OCI-LY7 (cell line): ENCODE measurements around the gene OLA1. TPM values are rescaled to one million over a fixed set of nuclear protein-coding genes. Genes with fewer than 3 reads are reported as not detected.

Experiments
- BruUV-seq: library from RNA; stranded (reverse); fragments of 400-500 nt; replicated peaks from 2 replicates; lab custom pipeline; 2021; lab: Mats Ljungman, UMichigan
- CTCF ChIA-PET: fragments of 300-600 bp; sonication (Branson Sonifier 250); formaldehyde crosslinking; loops from one replicate; lab custom pipeline; 2022; ENCODE audit warnings: antibody characterized with exemption; ENCODE audit not compliant: unreplicated experiment; lab: Charles Lee
- POLR2A ChIA-PET: fragments of 300-600 bp; sonication (Branson Sonifier 250); formaldehyde crosslinking; loops from one replicate; lab custom pipeline; 2022; ENCODE audit warnings: antibody characterized with exemption; lab: Charles Lee
- DNase-seq: peaks from one replicate; pipeline ENCODE4 v3.0.0-alpha.2; 2015; ENCODE audit warnings: low spot score
- H2AFZ ChIP-seq: fragments of 200-600 bp; sonication (generic), shearing (Covaris generic); 2 replicates; pipeline ENCODE4 v1.6.1; 2014; ENCODE audit warnings: mild to moderate bottlenecking, antibody characterized with exemption, low read length, moderate library complexity
- H3K27ac ChIP-seq: fragments of 200-600 bp; sonication (generic); 2 replicates; pipeline ENCODE4 v1.5.1; 2014; ENCODE audit warnings: mixed run types, low read depth, mild to moderate bottlenecking, moderate library complexity, low read length, inconsistent platforms; ENCODE audit not compliant: poor library complexity, severe bottlenecking
- H3K36me3 ChIP-seq: fragments of 200-600 bp; sonication (generic); 2 replicates; pipeline ENCODE4 v1.6.1; 2014; ENCODE audit warnings: mild to moderate bottlenecking, antibody characterized with exemption, low read length, moderate library complexity, mixed read lengths; ENCODE audit not compliant: insufficient read depth
- H3K4me1 ChIP-seq: fragments of 200-600 bp; sonication (generic); 2 replicates; pipeline ENCODE4 v1.5.1; 2014; ENCODE audit warnings: mild to moderate bottlenecking, low read length; ENCODE audit not compliant: insufficient read depth, poor library complexity, severe bottlenecking
- H3K4me2 ChIP-seq: fragments of 200-600 bp; sonication (generic); 2 replicates; pipeline ENCODE4 v1.6.1; 2014; ENCODE audit warnings: mild to moderate bottlenecking, low read length
- H3K4me3 ChIP-seq: fragments of 200-600 bp; sonication (generic); 2 replicates; pipeline ENCODE4 v1.5.1; 2014; ENCODE audit warnings: mild to moderate bottlenecking, low read depth, low read length; ENCODE audit not compliant: poor library complexity, severe bottlenecking
- H3K79me2 ChIP-seq: fragments of 200-600 bp; sonication (generic); 2 replicates; pipeline ENCODE4 v1.6.1; 2016; ENCODE audit warnings: low read depth, mild to moderate bottlenecking, low read length, moderate library complexity, mixed read lengths; ENCODE audit not compliant: insufficient read depth
- H3K9me2 ChIP-seq: fragments of 200-600 bp; sonication (generic); 2 replicates; pipeline ENCODE4 v1.6.1; 2016; ENCODE audit warnings: mild to moderate bottlenecking, low read length, mixed read lengths; ENCODE audit not compliant: insufficient read depth
- H3K9me3 ChIP-seq: fragments of 200-600 bp; sonication (generic); 2 replicates; pipeline ENCODE4 v1.6.1; 2014; ENCODE audit warnings: mild to moderate bottlenecking, mixed run types, low read length, mixed read lengths
- H4K20me1 ChIP-seq: fragments of 200-600 bp; sonication (generic); 2 replicates; pipeline ENCODE4 v1.6.1; 2014; ENCODE audit warnings: mild to moderate bottlenecking, antibody characterized with exemption, low read length, moderate library complexity, mixed read lengths; ENCODE audit not compliant: insufficient read depth
- EZH2phosphoT487 ChIP-seq: fragments of 200-600 bp; sonication (generic); IDR thresholded peaks from 2 replicates; pipeline ENCODE4 v1.6.1; 2018; ENCODE audit warnings: low read depth, borderline replicate concordance, mild to moderate bottlenecking, mixed run types, antibody characterized with exemption, low read length, moderate library complexity, mixed read lengths
- intact Hi-C: fragments of 100-400 bp; cut with micrococcal nuclease; formaldehyde crosslinking; loops from one replicate; pipeline ENCODE4 v1.10.0; 2022; ENCODE audit not compliant: unreplicated experiment
- total RNA-seq, 2 experiments: library from RNA; depleted of rRNA in 1 of 2; stranded (reverse); fragments of >200 nt in 1 of 2; shearing (Covaris generic) in 1 of 2; gene quantifications; 2 replicates each; pipeline ENCODE4 v1.2.3, GENCODE V29; 2014 to 2022
- TF ChIP-seq, protein P1 (sequence below): fragments of 200-600 bp; sonication (generic); conservative IDR thresholded peaks from 2 replicates; pipeline ENCODE4 v1.5.1; 2014; ENCODE audit warnings: mild to moderate bottlenecking, antibody characterized with exemption, low read length, moderate library complexity, mixed read lengths

Gene OLA1
- total RNA-seq, 2 experiments from 2014 or later = 66.0 to 116 TPM

GRCh38 chr2:174035117-174035635 is 213.2 kb downstream of the OLA1 start:
- H3K9me3 ChIP-seq = no peaks in the 10 kb centered on the region
- no peak overlapping the region for H3K27ac ChIP-seq
- H3K9me2 ChIP-seq = no peaks in the 10 kb centered on the region
- no peak overlapping the region for H3K4me3 ChIP-seq
- CTCF ChIA-PET = no interaction called here
- H2AFZ ChIP-seq = no peak overlapping the region
- no peak for DNase-seq
- H3K36me3 ChIP-seq = no peaks in the 10 kb centered on the region
- peaks cover 6% of the 10 kb centered on the region for H3K4me1 ChIP-seq
- no TSS peak for BruUV-seq
- H4K20me1 ChIP-seq = no peaks in the 10 kb centered on the region
- POLR2A ChIA-PET = interaction anchor here (0.6 to 1.8 kb wide), 4 partner anchors 9 to 72 kb away, joined by 3 to 5 read pairs (median 3); no protein-coding TSS in a partner anchor
- no peaks in the 10 kb centered on the region for H3K79me2 ChIP-seq
- TF ChIP-seq, protein P1, sequence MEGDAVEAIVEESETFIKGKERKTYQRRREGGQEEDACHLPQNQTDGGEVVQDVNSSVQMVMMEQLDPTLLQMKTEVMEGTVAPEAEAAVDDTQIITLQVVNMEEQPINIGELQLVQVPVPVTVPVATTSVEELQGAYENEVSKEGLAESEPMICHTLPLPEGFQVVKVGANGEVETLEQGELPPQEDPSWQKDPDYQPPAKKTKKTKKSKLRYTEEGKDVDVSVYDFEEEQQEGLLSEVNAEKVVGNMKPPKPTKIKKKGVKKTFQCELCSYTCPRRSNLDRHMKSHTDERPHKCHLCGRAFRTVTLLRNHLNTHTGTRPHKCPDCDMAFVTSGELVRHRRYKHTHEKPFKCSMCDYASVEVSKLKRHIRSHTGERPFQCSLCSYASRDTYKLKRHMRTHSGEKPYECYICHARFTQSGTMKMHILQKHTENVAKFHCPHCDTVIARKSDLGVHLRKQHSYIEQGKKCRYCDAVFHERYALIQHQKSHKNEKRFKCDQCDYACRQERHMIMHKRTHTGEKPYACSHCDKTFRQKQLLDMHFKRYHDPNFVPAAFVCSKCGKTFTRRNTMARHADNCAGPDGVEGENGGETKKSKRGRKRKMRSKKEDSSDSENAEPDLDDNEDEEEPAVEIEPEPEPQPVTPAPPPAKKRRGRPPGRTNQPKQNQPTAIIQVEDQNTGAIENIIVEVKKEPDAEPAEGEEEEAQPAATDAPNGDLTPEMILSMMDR = no peak
- TF ChIP-seq EZH2phosphoT487 = no peak
- no peak overlapping the region for H3K4me2 ChIP-seq
- intact Hi-C loops = loop anchor here (5.0 kb wide), 1 partner anchor 463 kb away; no protein-coding TSS in a partner anchor

- intact Hi-C loops = no loop called here
These were observed 215.2 kb downstream of the OLA1 start for GRCh38 chr2:174033163-174033550.

DNA sequence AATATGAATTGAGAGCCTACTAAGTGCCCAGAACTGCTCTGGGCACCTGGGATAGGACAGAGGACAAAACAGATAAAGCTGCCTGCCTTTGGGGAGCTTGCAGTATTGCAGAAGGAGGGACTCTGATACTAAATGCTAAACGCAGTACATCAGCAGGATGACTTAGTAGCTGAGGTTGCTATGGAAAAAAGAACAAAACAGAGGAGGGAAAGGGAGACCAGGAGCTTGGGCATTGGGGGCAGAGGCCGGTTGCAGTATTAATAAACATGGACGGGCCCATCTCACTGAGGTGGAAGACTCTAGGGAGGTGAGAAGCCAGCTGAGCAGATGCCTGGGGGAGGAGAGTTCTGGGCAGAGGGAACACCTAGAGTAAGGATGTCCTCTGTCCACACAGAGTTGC is 217.1 kb downstream of the OLA1 start:
- H3K4me3 ChIP-seq = no peak overlapping the region
- no peaks in the 10 kb centered on the region for H3K9me2 ChIP-seq
- DNase-seq = no peak
- no peaks in the 10 kb centered on the region for H3K9me3 ChIP-seq
- no peak overlapping the region for H3K27ac ChIP-seq
- no peaks in the 10 kb centered on the region for H3K4me1 ChIP-seq
- H4K20me1 ChIP-seq = no peaks in the 10 kb centered on the region
- BruUV-seq = no TSS peak
- H3K36me3 ChIP-seq = no peaks in the 10 kb centered on the region
- no peaks in the 10 kb centered on the region for H3K79me2 ChIP-seq
- H3K4me2 ChIP-seq = no peak overlapping the region
- POLR2A ChIA-PET = interaction anchor here (0.5 to 1.0 kb wide), 4 partner anchors 33 to 1964 kb away, joined by 3 to 8 read pairs (median 3); no protein-coding TSS in a partner anchor
- no peak for TF ChIP-seq EZH2phosphoT487
- TF ChIP-seq, protein P1 = no peak
- no peak overlapping the region for H2AFZ ChIP-seq
- CTCF ChIA-PET = no interaction called here
- intact Hi-C loops = no loop called here

More at GRCh38 chr2:174033163-174033550, 215.2 kb downstream of the OLA1 start:
- no TSS peak for BruUV-seq
- no peaks in the 10 kb centered on the region for H3K9me3 ChIP-seq
- H3K9me2 ChIP-seq = no peaks in the 10 kb centered on the region
- no peaks in the 10 kb centered on the region for H3K4me1 ChIP-seq
- POLR2A ChIA-PET = interaction anchor here (0.6 kb wide), 1 partner anchor 283 kb away, joined by 4 read pairs; no protein-coding TSS in a partner anchor
- DNase-seq = no peak
- TF ChIP-seq EZH2phosphoT487 = no peak
- TF ChIP-seq, protein P1 = no peak
- H3K27ac ChIP-seq = no peak overlapping the region
- H2AFZ ChIP-seq = no peak overlapping the region
- no peak overlapping the region for H3K4me2 ChIP-seq
- no peaks in the 10 kb centered on the region for H3K36me3 ChIP-seq
- H3K4me3 ChIP-seq = no peak overlapping the region
- no peaks in the 10 kb centered on the region for H3K79me2 ChIP-seq
- CTCF ChIA-PET = no interaction called here
- H4K20me1 ChIP-seq = no peaks in the 10 kb centered on the region
